ENCODE data around the gene MROH8. TPM values are rescaled to one million over a fixed set of nuclear protein-coding genes. Genes with fewer than 3 reads are reported as not detected.
A peak's percentile ranks its signal among the peaks of the same experiment; 100 is the strongest.

Gene MROH8
- total RNA-seq, 6 experiments from 2014 or later, result 1.3 to 1.9 (median 1.6) TPM

GRCh38 chr20:37200376-37200775 is 21.0 kb upstream of the MROH8 start:
- Mint-ChIP-seq H3K9me3 (no peaks in the 10 kb centered on the region), H3K4me3 (0 out of 2 replicates have a peak overlapping the region, but pooled peaks have one; percentile 16), H3K4me1 (ENCODE audit: low read depth) (peaks cover 32% of the 10 kb centered on the region), H3K36me3 (ENCODE audit: low read depth) (peaks cover 23% of the 10 kb centered on the region; the same call in 1 of the 2 replicates), H3K27me3 (ENCODE audit: insufficient read depth) (no peaks in the 10 kb centered on the region; the same call in 1 of the 2 replicates), H3K27ac (peak overlapping the region; percentile 93)
- DNase-seq, result no peak
- TF ChIP-seq CTCF (IDR thresholded peaks at IDR 0.05), result no peak

GRCh38 chr20:37198932-37199660 is 19.7 kb upstream of the MROH8 start:
- Mint-ChIP-seq H3K27ac (peak overlapping the region; percentile 13; the same call in 1 of the 2 replicates), H3K27me3 (ENCODE audit: insufficient read depth) (no peaks in the 10 kb centered on the region; the same call in 1 of the 2 replicates), H3K4me1 (ENCODE audit: low read depth) (peaks cover 31% of the 10 kb centered on the region), H3K36me3 (ENCODE audit: low read depth) (peaks cover 10% of the 10 kb centered on the region; the same call in 1 of the 2 replicates), H3K4me3 (no peak overlapping the region), H3K9me3 (no peaks in the 10 kb centered on the region)
- no peak for DNase-seq
- TF ChIP-seq CTCF (IDR thresholded peaks at IDR 0.05), result no peak

- H3K27ac Mint-ChIP-seq, result no peak overlapping the region
- peaks cover 25% of the 10 kb centered on the region for H3K4me1 Mint-ChIP-seq (ENCODE audit: low read depth)
- H3K36me3 Mint-ChIP-seq (ENCODE audit: low read depth), result no peaks in the 10 kb centered on the region; the same call in 1 of the 2 replicates
- H3K4me3 Mint-ChIP-seq, result no peak overlapping the region
- TF ChIP-seq CTCF (IDR thresholded peaks at IDR 0.05), result no peak
- no peaks in the 10 kb centered on the region for H3K9me3 Mint-ChIP-seq
- H3K27me3 Mint-ChIP-seq (ENCODE audit: insufficient read depth), result no peaks in the 10 kb centered on the region; the same call in 1 of the 2 replicates
- DNase-seq, result no peak
Measured at GRCh38 chr20:37194621-37195417, 15.5 kb upstream of the MROH8 start.

- no peak overlapping the region for H3K4me3 Mint-ChIP-seq
Measured at GRCh38 chr20:37193821-37194220, 14.5 kb upstream of the MROH8 start.

More at GRCh38 chr20:37193821-37194220, 14.5 kb upstream of the MROH8 start:
- no peak for TF ChIP-seq CTCF (IDR thresholded peaks at IDR 0.05)
- Mint-ChIP-seq H3K27me3 (ENCODE audit: insufficient read depth) (no peaks in the 10 kb centered on the region), H3K4me1 (ENCODE audit: low read depth) (peaks cover 25% of the 10 kb centered on the region), H3K27ac (no peak overlapping the region), H3K36me3 (ENCODE audit: low read depth) (no peaks in the 10 kb centered on the region; the same call in 1 of the 2 replicates), H3K9me3 (no peaks in the 10 kb centered on the region)
- no peak for DNase-seq
